GM15510 (cell line): ENCODE results near the gene ALK.

Experiments
- POLR2A ChIP-seq: IDR thresholded peaks from 3 replicates; pipeline ENCODE4 v1.6.1; 2011; ENCODE audit warnings: borderline replicate concordance; ENCODE audit not compliant: insufficient read length; ENCODE audit errors: extremely low read depth

Gene ALK

GRCh38 chr2:29767606-29768335, 153.6 kb downstream of the ALK start:
- no peak for TF ChIP-seq POLR2A

- no peak for TF ChIP-seq POLR2A
These were observed 155.2 kb downstream of the ALK start for GRCh38 chr2:29766191-29766590.

GRCh38 chr2:29765721-29766120, 155.7 kb downstream of the ALK start:
- no peak for TF ChIP-seq POLR2A

- TF ChIP-seq POLR2A = no peak
These were observed 158.0 kb downstream of the ALK start for GRCh38 chr2:29763371-29763770.

- no peak for TF ChIP-seq POLR2A
These were observed 159.1 kb downstream of the ALK start for GRCh38 chr2:29762239-29762638.

- TF ChIP-seq POLR2A = no peak
These were observed 160.1 kb downstream of the ALK start for GRCh38 chr2:29761278-29761677.

GRCh38 chr2:29760008-29760407, 161.4 kb downstream of the ALK start:
- no peak for TF ChIP-seq POLR2A

GRCh38 chr2:29759360-29759759, 162.0 kb downstream of the ALK start:
- no peak for TF ChIP-seq POLR2A

- no peak for TF ChIP-seq POLR2A
These were observed 165.6 kb downstream of the ALK start for GRCh38 chr2:29755829-29756228.

GRCh38 chr2:29755233-29755632, 166.2 kb downstream of the ALK start:
- no peak for TF ChIP-seq POLR2A

GRCh38 chr2:29753671-29754444, 167.5 kb downstream of the ALK start:
- TF ChIP-seq POLR2A = no peak

- TF ChIP-seq POLR2A = no peak
These were observed 170.0 kb downstream of the ALK start for GRCh38 chr2:29751390-29751789.

- TF ChIP-seq POLR2A = no peak
These were observed 171.5 kb downstream of the ALK start for GRCh38 chr2:29749843-29750242.

GRCh38 chr2:29749041-29749440, 172.3 kb downstream of the ALK start:
- no peak for TF ChIP-seq POLR2A

GRCh38 chr2:29747786-29748470, 173.5 kb downstream of the ALK start:
- no peak for TF ChIP-seq POLR2A
